ENCODE measurements around the gene FOXK1.

Gene FOXK1

DNA sequence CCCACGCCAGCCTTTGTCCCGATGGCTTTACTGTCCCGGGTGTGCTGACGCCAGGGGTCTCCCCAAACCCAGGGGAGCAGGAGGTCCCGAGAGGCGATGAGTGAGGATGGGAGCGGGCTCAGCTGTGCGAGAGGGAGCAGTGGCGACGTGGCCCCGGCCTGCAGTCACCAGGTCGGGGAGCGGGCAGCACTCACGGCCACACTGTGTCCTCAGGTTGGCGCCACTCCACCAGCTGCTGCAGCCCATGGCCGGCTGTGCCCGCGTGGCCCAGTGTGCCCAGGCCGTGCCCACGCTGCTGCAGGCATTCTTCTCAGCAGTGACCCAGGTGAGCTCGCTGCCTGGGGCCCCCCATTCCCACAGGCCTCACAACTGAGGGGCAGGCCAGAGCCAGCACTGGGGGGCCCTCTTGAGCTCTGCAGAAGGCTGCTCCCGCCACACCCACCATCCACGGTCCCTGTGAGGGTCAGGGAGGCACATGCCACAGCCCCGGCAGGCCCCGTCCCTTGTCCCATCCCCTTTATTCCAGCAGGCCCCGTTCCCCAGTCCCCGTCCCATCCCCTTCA is 106.6 kb downstream of the FOXK1 start:
- no peak overlapping the region for H3K4me3 ChIP-seq (ENCODE audit: low read depth, low read length)
- no peak for DNase-seq (ENCODE audit: low read depth)
- TF ChIP-seq, protein P1, sequence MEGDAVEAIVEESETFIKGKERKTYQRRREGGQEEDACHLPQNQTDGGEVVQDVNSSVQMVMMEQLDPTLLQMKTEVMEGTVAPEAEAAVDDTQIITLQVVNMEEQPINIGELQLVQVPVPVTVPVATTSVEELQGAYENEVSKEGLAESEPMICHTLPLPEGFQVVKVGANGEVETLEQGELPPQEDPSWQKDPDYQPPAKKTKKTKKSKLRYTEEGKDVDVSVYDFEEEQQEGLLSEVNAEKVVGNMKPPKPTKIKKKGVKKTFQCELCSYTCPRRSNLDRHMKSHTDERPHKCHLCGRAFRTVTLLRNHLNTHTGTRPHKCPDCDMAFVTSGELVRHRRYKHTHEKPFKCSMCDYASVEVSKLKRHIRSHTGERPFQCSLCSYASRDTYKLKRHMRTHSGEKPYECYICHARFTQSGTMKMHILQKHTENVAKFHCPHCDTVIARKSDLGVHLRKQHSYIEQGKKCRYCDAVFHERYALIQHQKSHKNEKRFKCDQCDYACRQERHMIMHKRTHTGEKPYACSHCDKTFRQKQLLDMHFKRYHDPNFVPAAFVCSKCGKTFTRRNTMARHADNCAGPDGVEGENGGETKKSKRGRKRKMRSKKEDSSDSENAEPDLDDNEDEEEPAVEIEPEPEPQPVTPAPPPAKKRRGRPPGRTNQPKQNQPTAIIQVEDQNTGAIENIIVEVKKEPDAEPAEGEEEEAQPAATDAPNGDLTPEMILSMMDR (IDR thresholded peaks at IDR 0.05; ENCODE audit: low read depth, low read length, missing control alignments): no peak

DNA sequence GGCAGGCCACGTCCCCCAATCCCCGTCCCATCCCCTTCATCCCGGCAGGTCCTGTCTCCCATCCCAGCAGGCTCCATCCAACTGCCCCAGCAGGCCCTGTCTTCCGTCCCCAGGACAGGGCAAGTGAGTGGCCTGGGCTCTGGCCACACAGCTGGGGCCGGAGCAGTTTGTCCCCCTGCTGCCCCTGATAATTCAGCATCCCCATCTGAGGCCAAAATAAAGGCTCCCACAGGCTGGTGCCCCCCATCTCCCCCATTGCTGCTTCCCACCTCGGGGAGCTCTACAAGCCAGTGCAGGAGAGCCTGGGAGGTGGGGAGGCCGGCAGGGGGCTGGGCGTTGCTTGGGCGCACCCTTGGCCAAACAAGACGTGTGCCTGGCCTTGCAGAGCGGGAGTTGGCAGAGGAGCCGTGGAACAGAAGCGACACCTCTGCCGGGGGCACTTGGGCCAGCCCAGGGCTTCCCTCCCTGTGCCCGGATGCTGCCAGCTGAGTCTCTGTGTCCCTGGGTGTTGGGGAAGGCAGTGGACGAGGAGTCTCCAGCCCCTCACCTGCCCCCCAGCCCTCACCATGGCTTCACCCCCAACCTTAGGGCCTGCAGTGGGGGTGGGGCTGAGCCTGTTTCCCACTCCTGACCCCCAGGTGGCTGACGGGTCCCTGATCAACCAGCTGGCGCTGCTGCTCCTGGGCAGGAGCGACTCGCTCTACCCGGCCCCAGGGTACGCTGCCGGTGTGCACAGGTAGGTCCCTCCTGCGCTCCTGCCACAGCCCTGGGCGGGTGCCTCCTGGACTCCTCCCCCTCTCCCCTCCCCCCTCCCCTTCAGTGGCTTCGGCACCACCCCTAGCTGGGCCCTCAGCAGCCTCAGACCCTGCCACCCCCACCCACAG is 107.3 kb downstream of the FOXK1 start:
- H3K4me3 ChIP-seq (ENCODE audit: low read depth, low read length): no peak overlapping the region
- no peak for DNase-seq (ENCODE audit: low read depth)
- TF ChIP-seq, protein P1 (IDR thresholded peaks at IDR 0.05; ENCODE audit: low read depth, low read length, missing control alignments): no peak

DNA sequence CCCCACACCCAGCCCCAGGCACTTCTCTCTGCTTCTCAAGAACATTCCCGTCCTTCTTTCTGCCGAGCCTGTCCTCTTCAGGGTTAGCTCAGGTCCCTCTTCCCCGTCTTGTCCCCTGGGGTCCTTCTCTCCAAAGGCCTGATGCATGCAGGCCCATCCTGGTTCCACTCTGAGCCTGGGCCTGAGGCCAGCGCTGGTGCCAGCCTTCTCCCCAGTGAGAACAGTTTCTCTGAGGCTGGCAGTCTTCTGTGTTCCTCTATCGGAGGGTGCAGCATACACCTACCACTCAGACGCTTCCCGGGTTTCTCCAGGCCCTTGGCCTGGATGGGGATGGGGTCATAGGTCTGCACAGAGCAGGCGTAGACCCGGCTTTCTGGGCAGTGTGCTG is 108.0 kb downstream of the FOXK1 start:
- DNase-seq (ENCODE audit: low read depth): no peak
- TF ChIP-seq, protein P1 (IDR thresholded peaks at IDR 0.05; ENCODE audit: low read depth, low read length, missing control alignments): no peak
- no peak overlapping the region for H3K4me3 ChIP-seq (ENCODE audit: low read depth, low read length)

DNA sequence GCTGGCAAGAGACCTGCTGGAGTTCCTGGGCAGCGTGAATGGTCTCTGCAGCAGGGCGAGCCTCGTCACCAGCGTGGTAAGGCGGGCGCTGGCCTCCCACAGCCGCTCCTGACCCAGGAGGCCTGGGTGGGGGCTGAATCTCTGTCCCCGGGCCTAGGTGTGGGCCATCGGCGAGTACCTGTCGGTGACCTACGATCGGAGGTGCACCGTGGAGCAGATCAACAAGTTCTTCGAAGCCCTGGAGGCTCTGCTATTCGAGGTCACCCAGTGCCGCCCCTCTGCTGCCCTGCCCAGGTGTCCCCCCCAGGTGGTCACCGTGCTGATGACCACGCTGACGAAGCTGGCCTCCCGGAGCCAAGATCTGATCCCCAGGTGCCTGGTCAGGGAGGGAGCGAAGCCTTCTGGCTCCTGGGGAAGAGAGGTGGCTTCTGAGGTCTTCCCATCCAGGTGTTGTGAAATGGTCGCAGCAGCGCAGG is 108.5 kb downstream of the FOXK1 start:
- H3K4me3 ChIP-seq (ENCODE audit: low read depth, low read length): no peak overlapping the region
- no peak for DNase-seq (ENCODE audit: low read depth)
- TF ChIP-seq, protein P1 (IDR thresholded peaks at IDR 0.05; ENCODE audit: low read depth, low read length, missing control alignments): no peak

DNA sequence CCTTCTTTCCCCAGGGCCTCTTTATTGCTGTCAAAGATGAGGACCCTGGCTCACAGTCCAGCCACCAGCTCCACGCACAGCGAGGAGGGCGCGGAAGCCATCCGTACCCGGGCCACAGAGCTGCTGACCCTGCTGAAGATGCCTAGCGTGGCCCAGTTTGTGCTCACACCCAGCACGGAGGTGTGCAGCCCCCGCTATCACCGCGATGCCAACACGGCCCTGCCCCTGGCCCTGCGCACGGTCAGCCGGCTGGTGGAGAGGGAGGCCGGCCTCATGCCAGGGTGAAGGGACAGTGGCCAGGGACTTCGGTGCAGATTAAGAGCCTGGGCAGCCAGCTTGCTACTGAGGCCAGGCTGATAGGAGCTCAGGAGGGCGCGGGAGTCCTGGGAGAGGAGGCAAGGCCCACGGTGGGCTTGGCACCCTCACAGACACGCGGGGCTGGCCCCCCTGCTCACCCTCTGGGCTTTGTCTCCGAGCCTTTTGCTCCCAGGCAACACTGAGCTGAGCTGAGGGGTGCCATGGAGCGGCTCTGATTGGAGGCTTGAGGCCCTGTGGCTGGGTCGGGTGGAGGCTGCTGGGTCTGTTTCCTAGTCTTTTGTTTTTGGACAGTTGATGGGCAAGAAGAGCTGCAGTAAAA is 109.1 kb downstream of the FOXK1 start:
- no peak overlapping the region for H3K4me3 ChIP-seq (ENCODE audit: low read depth, low read length)
- TF ChIP-seq, protein P1 (IDR thresholded peaks at IDR 0.05; ENCODE audit: low read depth, low read length, missing control alignments): no peak
- no peak for DNase-seq (ENCODE audit: low read depth)

DNA sequence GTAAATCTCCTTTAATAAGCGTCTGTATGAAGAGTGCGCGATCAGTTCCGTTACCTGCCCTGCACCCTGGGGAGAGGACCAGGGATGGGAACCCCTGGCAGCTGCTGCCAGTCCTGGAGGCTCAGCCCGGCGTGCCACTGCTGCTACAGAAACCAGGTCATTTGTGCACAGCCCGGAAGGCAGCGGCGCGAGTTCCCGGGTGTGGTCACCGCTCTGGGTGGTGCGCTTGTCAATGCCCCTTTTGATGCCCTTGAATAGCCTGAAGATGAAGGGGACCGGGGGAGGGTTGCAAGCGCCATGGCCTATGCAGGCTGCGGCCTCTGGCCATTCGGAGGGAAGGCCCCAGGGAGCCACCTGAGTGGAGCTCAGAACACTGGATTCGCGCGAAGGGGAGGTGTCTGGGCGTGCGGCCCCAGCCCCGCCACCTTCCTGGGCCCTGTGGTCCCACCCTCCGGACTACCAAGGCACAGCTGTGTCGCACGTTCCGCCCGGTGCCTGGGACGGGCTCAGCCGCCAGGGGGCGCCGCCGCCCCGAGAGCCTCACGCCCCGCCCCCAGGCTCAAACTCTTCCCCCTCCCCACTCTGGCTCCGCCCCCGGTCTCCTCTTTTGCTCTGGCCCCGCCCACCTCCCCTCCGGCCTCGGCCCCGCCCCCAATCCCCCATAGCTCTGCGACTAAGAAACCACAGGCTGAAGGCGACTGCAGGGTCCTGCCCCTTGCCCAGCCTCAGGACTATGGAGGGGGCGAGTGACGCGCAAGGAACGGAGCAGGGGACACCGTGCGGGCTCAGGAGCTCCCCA is 109.8 kb downstream of the FOXK1 start:
- TF ChIP-seq, protein P1 (IDR thresholded peaks at IDR 0.05; ENCODE audit: low read depth, low read length, missing control alignments): peak; percentile 48
- DNase-seq (ENCODE audit: low read depth): no peak
- no peak overlapping the region for H3K4me3 ChIP-seq (ENCODE audit: low read depth, low read length)
